Chondrocyte (in vitro differentiated cells): ENCODE measurements around the gene DDT. TPM values are rescaled to one million over a fixed set of nuclear protein-coding genes. Genes with fewer than 3 reads are reported as not detected.

Experiments
- DNase-seq: peaks from one replicate; pipeline ENCODE4 v3.0.0; 2021; ENCODE audit warnings: mixed read lengths, low spot score
- H3K27ac Mint-ChIP-seq: one replicate; pipeline ENCODE4 v1.8.0; 2021; ENCODE audit warnings: mild to moderate bottlenecking, moderate library complexity, mixed read lengths; ENCODE audit not compliant: unreplicated experiment
- H3K27me3 Mint-ChIP-seq: 2 replicates; pipeline ENCODE4 v1.8.0; 2021; ENCODE audit warnings: low read depth, mixed read lengths
- H3K36me3 Mint-ChIP-seq: 2 replicates; pipeline ENCODE4 v1.8.0; 2021; ENCODE audit warnings: low read depth, mixed read lengths
- H3K4me1 Mint-ChIP-seq: 2 replicates; pipeline ENCODE4 v1.8.0; 2021; ENCODE audit warnings: low read depth, mild to moderate bottlenecking, mixed read lengths
- H3K4me3 Mint-ChIP-seq: one replicate; pipeline ENCODE4 v1.8.0; 2021; ENCODE audit warnings: mild to moderate bottlenecking, moderate library complexity, mixed read lengths; ENCODE audit not compliant: unreplicated experiment
- H3K9me3 Mint-ChIP-seq: 2 replicates; pipeline ENCODE4 v1.8.0; 2021; ENCODE audit warnings: low read depth, mixed read lengths
- total RNA-seq: library from RNA; stranded (reverse); gene quantifications from 3 replicates; pipeline ENCODE4 v1.2.1, GENCODE V29; 2021
- TF ChIP-seq, protein P1 (sequence below): fragments of 200-600 bp; sonication (generic); IDR thresholded peaks from 2 replicates; pipeline ENCODE4 v1.5.0; 2021; ENCODE audit warnings: antibody characterized with exemption, mild to moderate bottlenecking, moderate library complexity

DDT gene
- total RNA-seq, 1 donor from 2014 or later, result 93.1 TPM

DNA sequence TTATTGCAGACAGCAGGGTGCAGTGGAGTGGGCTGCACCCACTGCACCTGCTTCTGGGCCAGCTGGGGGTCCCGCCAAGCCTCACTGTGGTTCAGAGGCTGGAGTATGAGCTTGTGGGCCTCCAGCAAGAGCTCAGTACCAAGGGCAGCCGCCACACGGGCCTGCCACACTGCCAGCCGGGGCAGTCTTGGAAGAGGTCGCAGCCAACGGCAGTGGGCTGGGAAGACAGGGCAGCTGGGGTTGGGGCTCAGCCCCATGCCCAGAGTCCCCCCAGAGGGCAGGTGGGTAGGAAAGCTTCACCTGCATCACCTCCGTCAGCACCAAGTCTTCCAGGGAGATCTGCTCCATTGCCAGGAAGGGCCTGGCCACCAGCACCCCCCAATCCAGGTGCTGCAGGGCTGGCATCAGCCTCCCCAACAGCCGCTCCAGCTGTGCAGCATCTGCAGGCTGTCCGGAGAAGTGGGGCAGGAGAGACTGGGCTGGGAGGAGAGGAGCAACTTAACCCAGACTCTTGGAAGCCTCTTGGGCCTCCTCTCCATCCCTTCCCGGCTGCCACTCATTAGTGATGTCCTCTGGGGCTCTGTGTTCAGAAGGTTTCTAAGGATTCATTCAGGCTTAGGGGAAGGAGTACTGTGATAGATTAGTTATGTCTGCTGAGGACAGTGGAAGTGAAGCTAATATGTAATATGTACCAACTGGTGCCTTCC, 32.1 kb upstream of the DDT start:
- Mint-ChIP-seq H3K27ac (no peak overlapping the region), H3K9me3 (no peaks in the 10 kb centered on the region), H3K36me3 (no peaks in the 10 kb centered on the region), H3K4me3 (no peak overlapping the region), H3K4me1 (no peaks in the 10 kb centered on the region), H3K27me3 (no peaks in the 10 kb centered on the region)
- no peak for DNase-seq
- TF ChIP-seq, protein P1, sequence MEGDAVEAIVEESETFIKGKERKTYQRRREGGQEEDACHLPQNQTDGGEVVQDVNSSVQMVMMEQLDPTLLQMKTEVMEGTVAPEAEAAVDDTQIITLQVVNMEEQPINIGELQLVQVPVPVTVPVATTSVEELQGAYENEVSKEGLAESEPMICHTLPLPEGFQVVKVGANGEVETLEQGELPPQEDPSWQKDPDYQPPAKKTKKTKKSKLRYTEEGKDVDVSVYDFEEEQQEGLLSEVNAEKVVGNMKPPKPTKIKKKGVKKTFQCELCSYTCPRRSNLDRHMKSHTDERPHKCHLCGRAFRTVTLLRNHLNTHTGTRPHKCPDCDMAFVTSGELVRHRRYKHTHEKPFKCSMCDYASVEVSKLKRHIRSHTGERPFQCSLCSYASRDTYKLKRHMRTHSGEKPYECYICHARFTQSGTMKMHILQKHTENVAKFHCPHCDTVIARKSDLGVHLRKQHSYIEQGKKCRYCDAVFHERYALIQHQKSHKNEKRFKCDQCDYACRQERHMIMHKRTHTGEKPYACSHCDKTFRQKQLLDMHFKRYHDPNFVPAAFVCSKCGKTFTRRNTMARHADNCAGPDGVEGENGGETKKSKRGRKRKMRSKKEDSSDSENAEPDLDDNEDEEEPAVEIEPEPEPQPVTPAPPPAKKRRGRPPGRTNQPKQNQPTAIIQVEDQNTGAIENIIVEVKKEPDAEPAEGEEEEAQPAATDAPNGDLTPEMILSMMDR, result no peak

DNA sequence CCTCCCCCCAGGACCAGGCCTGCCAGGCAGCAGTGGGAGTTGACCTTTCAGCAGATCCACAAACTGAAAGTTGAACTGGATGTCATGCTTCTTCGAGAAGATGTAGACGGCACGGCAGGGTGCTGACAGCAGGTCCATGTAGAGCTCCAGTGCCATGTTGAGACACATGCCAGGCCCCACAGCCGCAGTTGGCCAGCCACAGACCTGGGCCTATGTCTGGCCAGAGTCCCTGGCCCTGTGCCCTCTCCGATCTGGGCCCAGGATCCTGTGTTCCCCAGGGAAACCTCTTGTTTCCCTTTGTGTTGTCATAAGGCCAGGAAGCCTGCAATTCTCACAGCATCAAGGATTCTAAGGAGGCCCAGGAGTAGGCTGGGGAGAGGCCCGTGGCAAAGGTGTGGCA, 31.0 kb upstream of the DDT start, which contains the start of gene GSTT4:
Gene GSTT4 (minus strand): TSS at position 253 of the 400 bp plus-strand sequence. CDS start 97 bp downstream, at position 156.
- DNase-seq, result no peak
- H3K9me3 Mint-ChIP-seq, result no peaks in the 10 kb centered on the region
- no peaks in the 10 kb centered on the region for H3K4me1 Mint-ChIP-seq
- H3K27ac Mint-ChIP-seq, result no peak within 1 kb of the TSS
- TF ChIP-seq, protein P1, result no peak
- H3K4me3 Mint-ChIP-seq, result no peak within 1 kb of the TSS
- no peaks in the 10 kb centered on the region for H3K36me3 Mint-ChIP-seq
- no peaks in the 10 kb centered on the region for H3K27me3 Mint-ChIP-seq

DNA sequence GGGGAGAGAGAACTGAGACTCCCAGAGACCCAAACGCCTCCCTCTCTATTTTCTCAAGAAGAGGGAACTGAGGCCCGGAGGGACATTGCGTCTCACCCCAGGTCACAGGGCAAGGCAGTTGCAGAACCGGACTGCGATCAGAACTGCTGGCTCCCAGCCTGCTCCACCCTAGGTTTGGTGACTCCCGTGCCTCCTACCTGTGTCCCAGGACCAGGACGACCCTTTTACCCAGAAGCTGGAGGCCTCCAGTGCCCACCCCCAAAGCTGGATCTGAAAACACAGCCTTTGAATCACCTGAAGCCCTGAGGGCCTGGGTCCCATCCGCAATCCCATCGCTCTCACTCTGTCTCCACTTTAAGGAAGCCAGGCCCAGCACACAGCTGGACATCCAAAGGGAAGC, 29.6 kb upstream of the DDT start:
- no peak overlapping the region for H3K27ac Mint-ChIP-seq
- no peaks in the 10 kb centered on the region for H3K4me1 Mint-ChIP-seq
- no peak overlapping the region for H3K4me3 Mint-ChIP-seq
- DNase-seq, result no peak
- no peaks in the 10 kb centered on the region for H3K27me3 Mint-ChIP-seq
- H3K36me3 Mint-ChIP-seq, result no peaks in the 10 kb centered on the region
- no peaks in the 10 kb centered on the region for H3K9me3 Mint-ChIP-seq
- TF ChIP-seq, protein P1, result no peak

DNA sequence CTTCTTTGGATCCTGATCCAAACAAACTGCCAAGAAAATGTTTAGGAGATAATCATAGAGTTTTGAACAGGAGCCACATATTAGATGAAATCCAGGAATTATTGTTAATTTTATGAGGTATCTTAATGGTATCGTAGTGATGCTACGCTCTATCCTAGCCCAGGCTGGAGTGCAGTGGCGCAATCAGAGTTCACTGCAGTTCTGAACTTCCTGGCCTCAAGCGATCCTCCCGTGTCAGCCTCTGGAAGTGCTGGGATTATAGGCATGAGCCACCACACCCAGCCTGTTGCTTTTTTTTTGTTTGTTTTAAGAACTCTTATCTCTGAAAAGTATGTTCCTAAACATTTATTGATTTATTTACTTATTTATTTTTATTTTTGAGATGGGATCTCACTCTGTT, 28.6 kb upstream of the DDT start:
- Mint-ChIP-seq H3K4me3 (no peak overlapping the region), H3K27ac (no peak overlapping the region), H3K27me3 (peaks cover under 1% of the 10 kb centered on the region), H3K4me1 (no peaks in the 10 kb centered on the region), H3K36me3 (no peaks in the 10 kb centered on the region), H3K9me3 (no peaks in the 10 kb centered on the region)
- no peak for DNase-seq
- TF ChIP-seq, protein P1, result no peak

DNA sequence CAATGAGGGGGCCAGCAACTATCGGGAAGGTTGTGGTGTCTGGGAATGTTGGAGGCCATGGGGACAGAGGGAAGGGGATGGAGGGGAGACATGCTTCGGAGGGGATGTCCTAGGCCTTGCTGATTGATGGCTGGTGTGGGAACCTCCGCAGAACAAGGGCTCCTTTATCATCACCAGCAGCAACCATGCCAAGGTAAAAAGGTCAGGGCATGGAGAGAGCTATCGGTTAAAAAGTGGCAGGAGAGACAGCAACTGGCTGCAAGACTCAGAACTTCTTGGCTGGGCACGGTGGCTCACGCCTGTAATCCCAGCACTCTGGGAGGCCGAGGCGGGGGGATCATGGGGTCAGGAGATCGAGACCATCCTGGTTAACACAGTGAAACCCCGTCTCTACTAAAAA, 28.0 kb upstream of the DDT start:
- TF ChIP-seq, protein P1, result no peak
- H3K27me3 Mint-ChIP-seq, result peaks cover 2% of the 10 kb centered on the region
- no peak overlapping the region for H3K4me3 Mint-ChIP-seq
- H3K27ac Mint-ChIP-seq, result no peak overlapping the region
- H3K36me3 Mint-ChIP-seq, result no peaks in the 10 kb centered on the region
- DNase-seq, result no peak
- H3K4me1 Mint-ChIP-seq, result no peaks in the 10 kb centered on the region
- H3K9me3 Mint-ChIP-seq, result no peaks in the 10 kb centered on the region
